Lower lobe of right lung (tissue), 2 donors: ENCODE data around the gene WDR27. TPM values are rescaled to one million over a fixed set of nuclear protein-coding genes. Genes with fewer than 3 reads are reported as not detected.
"Not testable (repeated sequence)": the region's sequence is repeated elsewhere in the genome, so short reads cannot be mapped to it uniquely, and the experiment has no call there.

Experiments used
- ATAC-seq, 2 donors: fragments of 200-7000 bp; cut with Tn5 transposase; one replicate each; pipeline ENCODE4 v1.9.1; 2020 to 2022; ENCODE audit warnings: mild to moderate bottlenecking in 2 of 2, moderate library complexity in 2 of 2
- DNase-seq: peaks from one replicate; pipeline ENCODE4 v3.0.0-alpha.2; 2020
- H3K27ac ChIP-seq: fragments of 200-600 bp; one replicate; pipeline ENCODE4 v1.8.0; 2022
- H3K27me3 ChIP-seq: fragments of 200-600 bp; one replicate; pipeline ENCODE4 v1.8.0; 2022; ENCODE audit warnings: low read depth
- H3K36me3 ChIP-seq: fragments of 200-600 bp; one replicate; pipeline ENCODE4 v1.8.0; 2022; ENCODE audit warnings: mild to moderate bottlenecking
- H3K4me1 ChIP-seq: fragments of 200-600 bp; one replicate; pipeline ENCODE4 v1.8.0; 2022
- H3K4me3 ChIP-seq: fragments of 200-600 bp; one replicate; pipeline ENCODE4 v1.8.0; 2022; ENCODE audit warnings: mild to moderate bottlenecking
- H3K9me3 ChIP-seq: fragments of 200-600 bp; one replicate; pipeline ENCODE4 v1.8.0; 2022
- intact Hi-C: fragments of 100-400 bp; cut with DNase I; formaldehyde crosslinking; loops from one replicate; pipeline ENCODE4 v1.11.0; 2022
- total RNA-seq: library from RNA; stranded (reverse); fragmentation: NEBNext Ultra II Directional; extraction: Animal tissue kit (Norgen Biotek cat#: 25700); gene quantifications from one replicate; pipeline ENCODE4 v1.2.1, GENCODE V29; 2021
- TF ChIP-seq, protein P1 (sequence below): fragments of 200-600 bp; IDR thresholded peaks from one replicate; pipeline ENCODE4 v1.8.0; 2022; ENCODE audit warnings: antibody characterized with exemption, mild to moderate bottlenecking
- donor health status: DM: no; HTN: yes; CAD: no; lungs with severe emphysema.

Gene WDR27
- total RNA-seq, 1 donor from 2014 or later, result 38.0 TPM

DNA sequence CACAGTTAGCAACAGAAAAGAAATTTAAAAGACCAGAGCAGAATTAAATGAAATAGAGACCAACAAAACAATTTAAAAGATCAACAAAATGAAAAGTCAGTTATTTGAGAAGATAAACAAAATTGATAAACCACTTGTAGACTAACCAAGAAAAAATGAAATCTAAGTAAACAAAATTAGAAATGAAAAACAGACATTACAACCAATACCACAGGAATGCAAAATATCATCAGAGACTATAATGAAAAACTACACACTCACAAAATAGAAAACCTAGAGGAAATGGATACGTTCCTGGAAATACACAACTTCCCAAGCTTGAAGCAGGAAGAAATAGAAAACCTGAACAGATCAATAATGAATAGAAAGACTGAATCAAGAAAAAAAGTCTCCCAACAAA, 97.8 kb downstream of the WDR27 start:
- Histone ChIP-seq H3K4me1 (no peaks in the 10 kb centered on the region), H3K9me3 (no peaks in the 10 kb centered on the region), H3K36me3 (peaks cover 4% of the 10 kb centered on the region), H3K27me3 (no peaks in the 10 kb centered on the region), H3K4me3 (no peak overlapping the region), H3K27ac (no peak overlapping the region)
- no peak for DNase-seq
- intact Hi-C loops, result no loop called here
- ATAC-seq, result no peak
- TF ChIP-seq, protein P1, sequence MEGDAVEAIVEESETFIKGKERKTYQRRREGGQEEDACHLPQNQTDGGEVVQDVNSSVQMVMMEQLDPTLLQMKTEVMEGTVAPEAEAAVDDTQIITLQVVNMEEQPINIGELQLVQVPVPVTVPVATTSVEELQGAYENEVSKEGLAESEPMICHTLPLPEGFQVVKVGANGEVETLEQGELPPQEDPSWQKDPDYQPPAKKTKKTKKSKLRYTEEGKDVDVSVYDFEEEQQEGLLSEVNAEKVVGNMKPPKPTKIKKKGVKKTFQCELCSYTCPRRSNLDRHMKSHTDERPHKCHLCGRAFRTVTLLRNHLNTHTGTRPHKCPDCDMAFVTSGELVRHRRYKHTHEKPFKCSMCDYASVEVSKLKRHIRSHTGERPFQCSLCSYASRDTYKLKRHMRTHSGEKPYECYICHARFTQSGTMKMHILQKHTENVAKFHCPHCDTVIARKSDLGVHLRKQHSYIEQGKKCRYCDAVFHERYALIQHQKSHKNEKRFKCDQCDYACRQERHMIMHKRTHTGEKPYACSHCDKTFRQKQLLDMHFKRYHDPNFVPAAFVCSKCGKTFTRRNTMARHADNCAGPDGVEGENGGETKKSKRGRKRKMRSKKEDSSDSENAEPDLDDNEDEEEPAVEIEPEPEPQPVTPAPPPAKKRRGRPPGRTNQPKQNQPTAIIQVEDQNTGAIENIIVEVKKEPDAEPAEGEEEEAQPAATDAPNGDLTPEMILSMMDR, result no peak

DNA sequence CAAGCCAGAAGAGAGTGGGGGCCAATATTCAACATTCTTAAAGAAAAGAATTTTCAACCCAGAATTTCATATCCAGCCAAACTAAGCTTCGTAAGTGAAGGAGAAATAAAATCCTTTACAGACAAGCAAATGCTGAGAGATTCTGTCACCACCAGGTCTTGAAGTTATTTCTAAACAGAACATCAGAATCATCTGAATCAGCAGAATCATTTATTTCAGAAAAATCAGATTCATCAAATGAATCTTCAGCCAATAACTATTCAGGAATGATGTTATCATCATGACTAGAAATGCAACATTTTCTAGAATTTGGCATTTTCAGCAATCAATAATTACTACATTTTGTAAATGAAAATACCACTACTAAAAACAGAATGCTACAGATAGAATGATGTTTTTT, 100.7 kb downstream of the WDR27 start:
- H3K9me3 ChIP-seq, ATAC-seq, H3K27ac ChIP-seq, H3K4me3 ChIP-seq, H3K27me3 ChIP-seq, DNase-seq, H3K4me1 ChIP-seq, H3K36me3 ChIP-seq, intact Hi-C loops: not testable (repeated sequence)

DNA sequence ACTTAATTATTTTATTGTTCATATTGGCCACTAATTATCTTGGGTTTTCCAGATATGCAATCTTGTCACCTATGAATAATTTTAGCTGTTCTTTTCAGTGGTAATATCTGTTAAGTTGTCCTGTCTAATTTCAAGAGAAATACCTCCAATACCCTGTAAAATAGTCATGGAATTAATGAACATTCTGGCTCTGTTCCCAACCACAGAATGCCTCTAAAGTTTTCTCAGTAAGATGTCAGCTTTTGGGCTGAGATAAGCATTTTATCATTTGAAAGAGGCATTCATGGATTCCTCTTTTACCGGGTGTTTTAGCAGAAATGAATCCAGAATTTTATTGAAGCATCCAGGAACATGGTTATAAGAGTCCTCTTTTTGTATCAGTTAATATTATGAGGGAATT, 109.3 kb downstream of the WDR27 start:
- no peak overlapping the region for H3K27ac ChIP-seq
- intact Hi-C loops, result no loop called here
- H3K36me3 ChIP-seq, result no peaks in the 10 kb centered on the region
- TF ChIP-seq, protein P1, result no peak
- H3K9me3 ChIP-seq, result no peaks in the 10 kb centered on the region
- H3K4me1 ChIP-seq, result peaks cover 6% of the 10 kb centered on the region
- DNase-seq (no peak), ATAC-seq (no peak)
- no peak overlapping the region for H3K4me3 ChIP-seq
- no peaks in the 10 kb centered on the region for H3K27me3 ChIP-seq

DNA sequence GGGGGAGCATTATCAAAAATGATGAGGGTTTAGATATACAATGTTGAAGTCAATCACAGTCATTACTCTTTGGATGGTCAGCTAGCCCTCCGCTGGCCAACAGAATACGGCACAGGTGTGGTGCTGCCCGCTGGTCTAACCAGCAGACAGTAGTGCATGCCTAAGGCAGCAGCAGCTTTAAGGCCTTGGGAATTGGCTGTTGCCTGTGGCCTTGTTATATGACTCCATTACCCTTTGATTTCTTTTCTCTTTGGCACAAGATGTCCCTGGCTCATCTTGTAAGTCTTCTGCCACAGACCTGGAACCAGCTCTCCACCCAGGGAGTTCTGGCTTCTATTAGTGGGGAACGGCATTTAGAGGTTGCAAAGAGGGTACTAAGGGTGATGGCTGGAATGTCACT, 110.2 kb downstream of the WDR27 start:
- H3K4me1 ChIP-seq, result peaks cover 6% of the 10 kb centered on the region
- H3K4me3 ChIP-seq, result no peak overlapping the region
- no peaks in the 10 kb centered on the region for H3K27me3 ChIP-seq
- no peaks in the 10 kb centered on the region for H3K9me3 ChIP-seq
- no peaks in the 10 kb centered on the region for H3K36me3 ChIP-seq
- no peak overlapping the region for H3K27ac ChIP-seq
- intact Hi-C loops, result no loop called here
- no peak for DNase-seq
- TF ChIP-seq, protein P1, result no peak
- ATAC-seq, result no peak

DNA sequence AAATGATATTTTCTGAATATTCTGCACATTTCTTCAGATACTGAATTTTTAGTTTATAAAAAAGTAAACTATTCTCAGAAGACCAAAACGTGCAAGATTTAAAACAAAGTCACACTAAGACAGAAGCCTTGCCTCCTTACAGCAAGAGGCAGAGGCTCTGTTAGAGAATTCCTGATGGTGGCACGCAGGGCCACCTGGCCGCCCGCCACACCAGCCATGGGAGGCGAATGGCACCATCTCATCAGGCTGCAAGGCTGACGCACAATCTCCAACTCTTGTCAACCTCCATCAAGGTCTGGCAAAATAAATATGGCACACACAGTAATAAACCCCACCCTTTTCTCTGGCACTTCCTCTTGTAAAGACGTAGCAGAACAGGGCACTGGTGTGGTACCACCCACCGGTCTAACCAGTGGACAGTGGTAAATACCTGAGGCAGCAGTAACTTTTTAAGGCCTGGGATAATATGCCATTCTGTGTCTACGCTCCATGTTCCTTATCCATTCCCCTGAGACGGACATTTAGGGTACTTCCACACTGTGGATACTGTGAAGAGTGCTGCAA, 111.4 kb downstream of the WDR27 start:
- no peaks in the 10 kb centered on the region for H3K9me3 ChIP-seq
- H3K36me3 ChIP-seq, result no peaks in the 10 kb centered on the region
- ATAC-seq, result no peak
- no peak overlapping the region for H3K4me3 ChIP-seq
- H3K27me3 ChIP-seq, result no peaks in the 10 kb centered on the region
- no peak for DNase-seq
- intact Hi-C loops, result no loop called here
- H3K27ac ChIP-seq, result peak overlapping the region; percentile 32
- TF ChIP-seq, protein P1, result no peak
- H3K4me1 ChIP-seq, result peaks cover 6% of the 10 kb centered on the region

DNA sequence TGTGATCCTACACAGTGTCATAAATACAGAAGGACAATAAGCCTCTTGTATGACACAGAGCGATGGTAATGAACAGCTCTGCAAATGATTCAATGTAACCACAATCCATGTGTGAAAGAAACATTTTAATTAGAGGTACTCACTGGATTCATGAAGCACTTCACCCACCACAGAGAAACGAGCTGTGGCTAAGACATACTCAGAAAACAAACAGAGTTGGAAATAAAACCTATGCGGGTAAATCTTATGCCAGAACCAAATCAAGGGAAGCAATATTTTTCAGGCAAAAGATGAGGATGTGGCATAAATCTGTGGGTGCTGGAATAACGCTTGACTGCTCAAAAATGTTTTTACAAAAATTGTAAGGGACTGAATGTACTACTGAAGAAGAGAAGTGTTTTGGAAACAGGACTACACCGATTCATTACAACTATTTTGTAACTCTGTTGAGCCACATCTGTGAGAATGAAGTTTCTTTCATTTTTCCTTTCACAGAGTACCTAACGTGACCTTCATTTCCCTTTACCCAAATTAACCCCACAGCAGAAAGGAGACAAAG, 112.1 kb downstream of the WDR27 start:
- peak overlapping the region; percentile 32 for H3K27ac ChIP-seq
- TF ChIP-seq, protein P1, result no peak
- ATAC-seq, result peak; percentile 35 to 52

More for the DNA sequence above, 112.1 kb downstream of the WDR27 start:
- Histone ChIP-seq H3K4me3 (no peak overlapping the region), H3K27me3 (no peaks in the 10 kb centered on the region), H3K4me1 (peaks cover 6% of the 10 kb centered on the region), H3K9me3 (no peaks in the 10 kb centered on the region), H3K36me3 (no peaks in the 10 kb centered on the region)
- no peak for DNase-seq
- intact Hi-C loops, result no loop called here
